Fibroblast of skin of left biceps (primary cell): Measurements from ENCODE around the gene TNFAIP2.
"Not testable (repeated sequence)": the region's sequence is repeated elsewhere in the genome, so short reads cannot be mapped to it uniquely, and the experiment has no call there.

Source experiments
- DNase-seq, 2 experiments: peaks; one replicate each; pipeline ENCODE4 v3.0.0-alpha.2; 2013; ENCODE audit warnings: low read depth in 2 of 2

The TNFAIP2 gene

DNA sequence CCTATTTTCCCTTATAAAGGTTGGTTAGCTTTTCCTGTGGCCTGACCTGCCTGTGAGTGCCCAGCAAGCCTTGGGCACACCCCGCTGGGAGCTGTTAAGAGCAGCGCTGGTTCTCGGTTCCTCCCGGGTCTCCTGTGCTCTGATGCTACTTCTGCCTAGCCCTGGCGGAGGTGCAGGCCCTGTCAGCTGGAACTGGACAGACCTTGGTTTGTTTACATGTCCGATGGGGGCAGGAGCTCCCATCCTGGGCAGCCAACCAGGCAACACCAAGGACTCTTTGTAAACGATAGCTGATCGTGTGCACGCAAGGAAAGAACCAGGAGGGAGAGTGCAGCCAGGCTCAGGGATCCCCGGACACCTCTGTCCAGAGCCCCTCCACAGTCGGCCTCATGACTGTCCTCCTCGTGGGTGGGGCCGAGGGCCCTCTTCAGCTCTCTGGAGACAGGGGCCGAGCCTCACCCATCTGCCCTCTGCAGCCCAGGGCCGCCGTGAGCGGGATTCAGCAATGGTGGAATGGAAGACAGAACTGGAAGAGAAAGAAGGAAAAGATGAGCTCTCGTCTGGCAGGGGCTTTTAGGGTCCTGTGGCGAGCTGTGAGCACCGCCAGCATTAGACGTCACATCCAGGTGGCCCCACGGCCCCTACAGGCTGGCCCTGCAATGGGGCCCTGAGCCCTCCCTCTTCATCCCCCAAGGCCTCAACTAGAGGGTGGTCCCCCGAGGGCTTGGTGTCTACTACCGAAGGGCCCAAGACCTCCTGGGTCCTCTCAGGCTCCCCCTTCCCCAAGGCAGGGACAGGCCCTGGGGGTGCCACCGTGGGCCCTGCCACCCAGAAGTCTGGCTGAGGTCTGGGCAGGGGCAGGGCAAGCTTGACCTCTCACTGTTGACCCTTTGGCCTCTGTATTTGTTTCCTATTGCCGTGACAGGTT, 12.3 kb downstream of the TNFAIP2 start:
- no peak for DNase-seq

DNA sequence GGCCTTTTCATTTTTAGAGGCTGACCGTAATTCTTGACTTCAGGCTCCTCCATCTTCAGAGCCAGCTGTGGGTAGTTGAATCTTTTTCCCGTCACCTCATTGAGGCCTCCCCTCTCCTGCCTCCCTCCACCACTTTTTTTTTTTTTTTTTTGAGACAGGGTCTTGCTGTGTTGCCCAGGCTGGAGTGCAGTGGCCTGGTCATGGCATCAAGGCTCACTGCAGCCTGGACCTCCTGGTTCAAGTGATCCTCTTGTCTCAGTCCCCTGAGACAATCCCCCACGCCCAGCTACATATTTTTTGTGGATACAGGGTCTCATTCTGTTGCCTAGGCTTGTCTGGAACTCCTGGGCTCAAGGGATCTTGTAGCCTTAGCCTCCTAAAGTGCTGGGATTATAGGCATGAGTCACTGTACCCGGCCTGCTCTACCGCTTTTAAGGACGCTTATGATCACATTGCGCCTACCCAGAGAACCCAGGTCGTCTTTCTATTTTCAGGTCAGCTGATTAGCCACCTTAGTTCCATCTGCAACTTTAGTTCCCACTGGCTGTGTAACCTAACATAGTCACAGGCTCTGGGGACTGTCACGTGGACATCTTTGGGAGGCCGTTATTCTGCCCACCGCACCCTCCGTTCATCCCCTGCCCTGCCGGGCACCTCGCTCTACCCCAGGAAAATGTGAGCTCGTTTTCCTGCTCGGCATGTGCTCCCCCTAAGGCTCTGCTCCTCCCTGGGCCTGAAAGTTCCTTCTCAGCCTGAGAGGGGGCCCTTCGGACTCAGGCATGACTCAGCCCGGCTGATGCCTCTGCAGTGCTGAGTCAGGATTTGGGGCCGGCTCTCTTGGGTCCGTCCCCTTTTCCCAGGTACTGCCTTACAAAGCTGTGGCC, 13.4 kb downstream of the TNFAIP2 start:
- DNase-seq: peak in 1 of 2 experiments; percentile 16

DNA sequence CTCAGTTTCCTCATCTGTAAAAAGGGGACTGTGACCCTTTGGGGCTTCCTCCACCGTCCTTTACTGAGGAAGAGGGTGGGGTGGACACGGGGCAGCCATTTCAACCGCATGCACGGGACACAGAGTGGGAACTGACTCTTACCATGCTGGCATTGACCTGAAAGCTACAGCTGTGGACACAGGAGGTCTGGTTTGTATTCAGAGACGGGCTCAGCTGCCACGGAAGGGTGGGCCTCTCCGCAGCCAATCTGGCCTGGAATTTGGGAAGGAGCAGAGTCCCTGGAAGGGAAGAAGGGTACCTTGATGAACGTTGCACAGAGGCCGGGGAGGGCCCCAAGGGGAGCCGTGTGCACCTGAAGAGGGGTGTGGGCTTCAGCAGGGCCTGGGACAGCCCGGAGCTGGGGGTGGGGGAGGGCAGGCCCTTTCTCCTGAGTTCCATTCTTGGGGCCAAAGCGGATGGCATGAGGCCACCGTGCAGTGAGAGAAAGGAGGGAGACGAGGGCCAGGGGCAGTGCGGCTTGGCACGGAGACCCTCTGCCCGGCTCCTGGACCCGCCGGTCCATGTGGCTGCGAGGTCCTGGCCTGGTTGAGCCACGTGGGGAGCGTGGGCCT, 14.5 kb downstream of the TNFAIP2 start:
- DNase-seq: no peak

- no peak for DNase-seq
Measured at GRCh38 chr14:103138301-103139131, 15.3 kb downstream of the TNFAIP2 start.

DNA sequence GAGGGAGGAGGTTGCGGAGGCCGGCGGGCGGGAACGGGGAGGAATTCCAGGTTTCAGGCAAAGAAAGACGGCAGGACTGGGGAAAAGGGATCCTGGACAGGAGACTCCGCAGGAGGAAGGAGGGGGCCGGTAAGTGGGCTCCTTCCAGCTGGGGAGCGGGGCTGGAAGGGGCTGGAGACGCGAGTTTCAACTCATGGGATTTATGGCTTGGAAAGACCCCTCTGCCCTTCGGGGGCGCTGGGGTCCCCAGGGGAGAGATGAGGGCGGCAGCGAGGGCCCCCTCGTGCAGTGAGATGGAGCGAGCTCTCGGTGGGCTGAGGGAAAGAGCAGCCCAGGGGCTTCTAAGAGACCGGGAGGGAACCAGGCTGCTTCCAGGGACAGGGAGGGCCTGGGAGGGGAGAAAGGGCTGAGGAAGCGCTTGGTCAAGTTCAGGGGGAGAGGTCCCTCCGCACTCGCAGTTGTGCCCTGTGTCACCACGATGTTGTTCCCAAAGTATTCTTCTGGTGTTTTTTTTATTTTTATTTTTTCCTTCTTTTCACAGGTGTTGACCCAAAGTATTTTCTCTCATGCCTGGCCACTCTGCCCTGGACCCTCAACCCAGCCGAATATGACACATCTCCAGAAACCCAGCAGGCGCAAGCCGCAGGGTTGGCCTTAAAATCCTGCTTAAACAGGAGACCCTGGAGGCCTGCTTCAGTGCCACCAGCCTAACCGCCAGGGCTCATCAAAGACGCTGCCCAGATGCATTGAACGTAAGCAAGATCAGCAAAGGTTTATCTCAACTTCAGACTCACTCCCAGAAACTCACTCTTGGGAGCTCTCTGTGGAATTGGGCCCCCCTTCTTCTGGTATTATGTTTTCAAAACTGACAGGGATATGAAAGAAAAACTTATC, 16.1 kb downstream of the TNFAIP2 start:
- no peak for DNase-seq

GRCh38 chr14:103140316-103141109, 17.3 kb downstream of the TNFAIP2 start:
- DNase-seq: no peak

GRCh38 chr14:103141117-103141796, 18.0 kb downstream of the TNFAIP2 start:
- no peak for DNase-seq

GRCh38 chr14:103142026-103142425, 18.8 kb downstream of the TNFAIP2 start:
- DNase-seq: no peak

GRCh38 chr14:103142721-103143302, 19.6 kb downstream of the TNFAIP2 start:
- no peak for DNase-seq

DNA sequence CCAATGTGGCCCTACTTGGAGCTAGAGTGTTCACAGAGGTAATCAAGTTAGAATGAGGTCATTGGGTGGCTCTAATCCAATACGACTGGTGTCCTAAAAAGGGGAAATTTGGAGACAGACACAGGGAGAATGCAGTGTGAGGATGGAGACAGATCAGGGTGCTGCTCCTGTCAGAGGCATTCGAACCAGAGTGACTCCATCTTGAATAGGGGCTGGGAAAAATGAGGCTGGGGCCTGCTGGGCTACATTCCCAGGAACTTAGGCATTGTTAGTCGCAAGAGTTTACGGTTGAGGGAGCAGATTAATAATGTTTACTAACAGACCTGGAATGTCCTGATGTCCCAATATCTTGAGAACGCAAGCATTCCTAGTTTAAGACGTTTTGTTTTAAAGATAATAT, 20.2 kb downstream of the TNFAIP2 start:
- no peak for DNase-seq

GRCh38 chr14:103144085-103144484, 20.8 kb downstream of the TNFAIP2 start:
- DNase-seq: peak; percentile 29 to 40

DNA sequence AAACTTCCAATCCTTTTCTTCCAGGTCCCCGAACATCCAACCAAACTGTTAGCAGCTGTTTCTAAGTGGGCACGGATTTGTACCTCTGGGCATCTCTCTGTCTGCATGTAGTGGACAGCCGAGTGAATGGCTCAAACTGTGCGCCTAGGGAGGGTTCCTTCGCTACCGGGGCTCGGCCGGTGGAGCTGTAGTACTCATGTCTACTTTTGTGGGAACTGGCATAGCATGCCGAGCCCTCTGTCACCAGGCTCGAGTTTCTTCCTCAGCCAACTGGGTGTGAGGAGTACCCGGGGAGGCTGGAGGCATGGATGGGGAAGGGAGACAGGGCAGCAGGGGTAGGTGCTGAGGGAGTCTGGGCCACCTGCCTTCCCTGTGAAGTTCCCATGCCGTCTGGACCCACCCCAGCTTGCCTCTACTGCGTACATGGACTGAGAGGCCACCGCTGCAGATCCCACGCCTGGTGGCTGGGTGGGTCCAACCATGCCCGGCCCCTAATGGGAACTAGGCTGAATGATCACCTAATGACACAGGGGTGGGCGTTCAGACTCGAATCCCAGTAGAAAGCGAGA, 23.0 kb downstream of the TNFAIP2 start:
- no peak for DNase-seq

DNA sequence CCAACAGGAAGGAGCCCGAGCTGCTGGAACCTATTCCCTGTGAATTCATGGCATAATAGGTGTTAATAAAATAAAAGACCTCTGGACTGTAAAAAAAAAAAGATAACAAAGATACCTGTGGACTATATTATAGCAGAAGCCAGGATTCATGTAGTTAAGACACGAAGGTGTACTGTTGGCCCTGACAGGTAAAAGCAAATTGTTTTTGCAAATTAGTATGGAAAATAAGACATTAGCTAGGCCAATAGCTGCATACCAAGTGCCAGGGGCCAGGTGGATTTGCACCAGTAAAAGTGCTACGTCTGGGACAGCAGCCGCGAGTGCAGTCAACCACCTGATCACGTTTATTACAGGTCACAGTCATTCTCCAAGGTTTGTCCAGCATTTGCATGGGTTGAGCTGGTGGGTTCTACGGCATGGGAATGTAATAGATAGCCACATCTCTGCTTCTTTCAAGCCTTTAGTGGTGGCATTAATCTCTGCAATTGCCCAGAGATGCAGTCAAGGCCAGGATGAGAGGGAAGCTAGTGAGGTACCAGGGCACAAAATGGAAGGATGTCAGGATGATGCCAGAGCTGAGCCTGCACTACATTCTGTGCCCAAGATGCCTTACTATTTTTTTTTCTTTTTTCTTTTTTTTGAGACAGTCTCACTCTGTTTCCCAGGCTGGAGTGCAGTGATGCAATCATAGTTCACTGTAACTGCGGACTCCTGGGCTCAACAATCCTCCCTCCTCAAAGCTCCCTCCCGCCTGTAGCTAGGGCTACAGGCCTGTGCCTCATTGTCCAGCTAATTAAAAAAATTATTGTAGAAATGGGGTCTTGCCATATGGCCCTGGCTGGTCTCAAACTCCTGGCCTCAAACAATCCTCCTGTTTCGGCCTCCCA, 26.3 kb downstream of the TNFAIP2 start:
- no peak for DNase-seq

GRCh38 chr14:103151270-103151945, 28.1 kb downstream of the TNFAIP2 start:
- DNase-seq: no peak

GRCh38 chr14:103155010-103155409, 31.7 kb downstream of the TNFAIP2 start:
- no peak for DNase-seq

DNA sequence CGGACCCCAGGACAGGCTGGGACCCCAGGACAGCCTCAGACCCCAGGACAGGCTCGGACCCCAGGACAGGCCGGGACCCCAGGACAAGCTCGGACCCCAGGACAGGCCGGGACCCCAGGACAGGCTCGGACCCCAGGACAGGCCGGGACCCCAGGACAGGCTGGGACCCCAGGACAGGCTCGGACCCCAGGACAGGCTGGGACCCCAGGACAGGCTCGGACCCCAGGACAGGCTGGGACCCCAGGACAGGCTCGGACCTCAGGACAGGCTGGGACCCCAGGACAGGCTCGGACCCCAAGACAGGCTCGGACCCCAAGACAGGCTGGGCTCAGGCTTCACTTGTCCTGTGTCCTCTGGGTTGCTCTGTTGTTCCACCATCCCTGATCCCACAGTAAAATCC, 32.2 kb downstream of the TNFAIP2 start:
- not testable (repeated sequence) for DNase-seq
